DMS114 treated with DMSO at 0.1 percent for 48 hours (cell line): ENCODE data around the gene ADGRA1.

Experiments
- DNase-seq: peaks from one replicate; lab custom pipeline; 2025; ENCODE audit not compliant: unreplicated experiment; lab: John Stamatoyannopoulos, UW

ADGRA1 gene

GRCh38 chr10:133094286-133094685 is 6.6 kb downstream of the ADGRA1 start:
- no peak for DNase-seq

- no peak for DNase-seq
Measured at GRCh38 chr10:133094866-133095265, 7.1 kb downstream of the ADGRA1 start.

- no peak for DNase-seq
Measured at GRCh38 chr10:133095586-133095985, 7.9 kb downstream of the ADGRA1 start.

- DNase-seq: no peak
Measured at GRCh38 chr10:133096616-133097269, 9.0 kb downstream of the ADGRA1 start.

GRCh38 chr10:133097418-133097817 is 9.7 kb downstream of the ADGRA1 start:
- no peak for DNase-seq

- DNase-seq: no peak
Measured at GRCh38 chr10:133097961-133098360, 10.2 kb downstream of the ADGRA1 start.

- no peak for DNase-seq
Measured at GRCh38 chr10:133098426-133099124, 10.9 kb downstream of the ADGRA1 start.

- no peak for DNase-seq
Measured at GRCh38 chr10:133099571-133099970, 11.8 kb downstream of the ADGRA1 start.

GRCh38 chr10:133100186-133100585 is 12.5 kb downstream of the ADGRA1 start:
- DNase-seq: no peak

GRCh38 chr10:133100706-133101415 is 13.1 kb downstream of the ADGRA1 start:
- DNase-seq: no peak

GRCh38 chr10:133101416-133101810 is 13.7 kb downstream of the ADGRA1 start:
- no peak for DNase-seq

GRCh38 chr10:133102415-133103095 is 14.8 kb downstream of the ADGRA1 start:
- no peak for DNase-seq

GRCh38 chr10:133103311-133103910 is 15.7 kb downstream of the ADGRA1 start:
- DNase-seq: no peak

GRCh38 chr10:133104068-133104962 is 16.6 kb downstream of the ADGRA1 start:
- DNase-seq: no peak

GRCh38 chr10:133104963-133105640 is 17.4 kb downstream of the ADGRA1 start:
- no peak for DNase-seq

GRCh38 chr10:133105686-133106390 is 18.1 kb downstream of the ADGRA1 start:
- DNase-seq: no peak

GRCh38 chr10:133106516-133106915 is 18.8 kb downstream of the ADGRA1 start:
- no peak for DNase-seq

- DNase-seq: no peak
Measured at GRCh38 chr10:133107442-133107841, 19.7 kb downstream of the ADGRA1 start.

- no peak for DNase-seq
Measured at GRCh38 chr10:133109711-133110110, 22.0 kb downstream of the ADGRA1 start.
